GM18868 (cell line): ENCODE results near the gene FRMPD1.

ENCODE experiments used
- ATAC-seq: cut with Tn5 transposase; IDR thresholded peaks from one replicate; pipeline ENCODE4 v1.9.1; 2021; ENCODE audit warnings: mild to moderate bottlenecking, moderate library complexity; ENCODE audit not compliant: unreplicated experiment

Gene FRMPD1

DNA sequence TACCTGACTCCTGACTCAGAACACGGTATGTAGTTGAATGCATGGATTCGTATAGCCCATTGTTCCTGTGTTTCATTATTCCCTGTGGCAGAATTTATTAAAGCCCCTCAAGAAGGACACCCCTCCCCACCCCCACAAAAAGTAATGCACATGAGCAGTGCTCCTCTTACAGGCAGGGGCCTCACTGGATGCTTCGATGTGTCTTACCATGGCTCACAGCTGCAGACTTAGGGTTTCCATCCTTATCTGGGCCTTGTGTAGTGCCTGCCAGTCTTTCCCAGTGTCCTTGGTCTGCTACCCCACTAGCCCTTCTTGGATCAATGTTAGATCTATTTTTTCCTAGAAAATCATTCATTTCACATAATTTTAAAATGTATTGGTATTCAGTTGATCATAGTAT is 119.2 kb downstream of the FRMPD1 start:
- ATAC-seq: no peak

DNA sequence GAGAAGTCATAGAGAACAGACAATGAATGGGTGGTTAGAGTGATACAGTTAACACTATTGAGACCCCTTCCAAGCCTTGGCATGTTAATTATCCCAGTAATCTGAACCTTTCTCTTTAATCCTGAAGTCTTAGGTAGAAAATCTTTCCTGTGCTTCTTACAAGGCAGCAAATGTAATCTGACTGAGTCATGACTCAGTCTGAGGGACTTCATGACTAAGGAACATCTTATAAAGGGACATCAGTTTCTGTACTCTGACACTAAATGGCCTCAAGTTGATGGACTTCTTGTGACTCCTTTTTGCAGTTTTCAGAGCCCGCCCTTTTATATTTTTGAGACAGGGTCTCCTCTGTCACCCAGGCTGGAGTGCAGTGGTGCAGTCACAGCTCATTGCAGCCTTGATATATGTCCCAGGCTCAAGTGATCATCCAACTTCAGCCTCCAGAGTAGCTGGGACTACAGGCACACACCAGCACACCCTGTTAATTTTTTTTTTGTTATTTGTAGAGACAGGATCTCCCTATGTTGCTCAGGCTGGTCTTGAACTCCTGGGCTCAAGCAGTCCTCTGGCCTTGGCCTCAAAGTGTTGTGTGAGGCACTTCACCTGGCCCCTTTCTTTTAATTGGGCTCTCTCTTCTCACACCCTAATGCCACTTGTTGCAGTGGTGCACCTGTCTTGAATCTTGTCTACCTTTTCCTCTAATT is 124.6 kb downstream of the FRMPD1 start:
- ATAC-seq: no peak

DNA sequence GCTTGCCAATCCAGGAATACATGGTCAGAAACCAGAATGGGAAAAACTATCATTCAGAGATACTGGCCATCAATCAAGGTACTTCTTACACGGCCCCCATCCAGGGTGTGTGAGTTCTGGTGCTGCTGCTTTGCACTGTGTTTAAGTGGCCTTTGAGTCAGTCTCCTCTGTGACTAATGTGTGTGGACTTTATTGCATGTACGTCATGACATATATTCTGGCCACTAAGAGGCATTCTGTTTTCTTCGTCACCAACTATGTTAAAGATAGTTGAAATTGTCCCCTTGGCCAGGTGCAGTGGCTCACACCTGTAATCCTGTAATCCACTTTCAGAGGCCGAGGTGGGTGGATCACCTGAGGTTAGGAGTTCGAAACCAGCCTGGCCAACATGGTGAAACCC is 125.6 kb downstream of the FRMPD1 start:
- no peak for ATAC-seq

DNA sequence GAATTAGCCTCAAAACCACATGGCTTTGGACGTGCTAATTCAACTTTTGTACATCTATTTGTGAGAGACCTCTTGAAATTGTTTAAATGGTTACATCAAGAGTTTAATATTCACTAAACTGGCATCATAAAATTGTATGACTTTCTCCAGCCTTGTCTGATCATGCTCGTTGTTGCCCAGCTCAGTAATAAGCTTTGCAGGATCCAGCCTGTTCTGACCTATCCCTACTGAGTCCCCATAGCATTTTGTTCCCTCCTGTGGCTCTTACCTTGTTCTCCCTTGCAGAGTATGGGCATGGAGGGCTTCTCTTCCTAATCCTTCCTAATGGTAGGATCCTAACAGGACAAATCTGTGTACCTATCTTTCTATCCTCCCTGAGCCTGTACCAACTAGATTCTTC is 127.8 kb downstream of the FRMPD1 start:
- ATAC-seq: no peak

DNA sequence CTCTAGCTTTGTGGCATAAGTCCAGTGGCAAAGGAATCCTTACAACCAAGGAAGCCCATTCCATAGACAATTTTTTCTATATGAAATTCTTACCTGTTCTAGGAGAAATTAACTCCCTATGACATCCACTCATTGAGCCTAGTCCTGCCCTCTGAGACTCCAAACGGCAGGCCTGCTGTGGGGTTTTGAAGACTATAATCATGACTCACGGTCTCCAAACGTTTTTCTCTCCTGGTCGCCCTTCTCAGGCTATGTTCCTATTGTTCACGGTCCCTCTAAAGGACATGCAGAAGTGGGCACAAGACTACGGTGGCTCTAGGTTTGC is 133.5 kb downstream of the FRMPD1 start:
- ATAC-seq: no peak

DNA sequence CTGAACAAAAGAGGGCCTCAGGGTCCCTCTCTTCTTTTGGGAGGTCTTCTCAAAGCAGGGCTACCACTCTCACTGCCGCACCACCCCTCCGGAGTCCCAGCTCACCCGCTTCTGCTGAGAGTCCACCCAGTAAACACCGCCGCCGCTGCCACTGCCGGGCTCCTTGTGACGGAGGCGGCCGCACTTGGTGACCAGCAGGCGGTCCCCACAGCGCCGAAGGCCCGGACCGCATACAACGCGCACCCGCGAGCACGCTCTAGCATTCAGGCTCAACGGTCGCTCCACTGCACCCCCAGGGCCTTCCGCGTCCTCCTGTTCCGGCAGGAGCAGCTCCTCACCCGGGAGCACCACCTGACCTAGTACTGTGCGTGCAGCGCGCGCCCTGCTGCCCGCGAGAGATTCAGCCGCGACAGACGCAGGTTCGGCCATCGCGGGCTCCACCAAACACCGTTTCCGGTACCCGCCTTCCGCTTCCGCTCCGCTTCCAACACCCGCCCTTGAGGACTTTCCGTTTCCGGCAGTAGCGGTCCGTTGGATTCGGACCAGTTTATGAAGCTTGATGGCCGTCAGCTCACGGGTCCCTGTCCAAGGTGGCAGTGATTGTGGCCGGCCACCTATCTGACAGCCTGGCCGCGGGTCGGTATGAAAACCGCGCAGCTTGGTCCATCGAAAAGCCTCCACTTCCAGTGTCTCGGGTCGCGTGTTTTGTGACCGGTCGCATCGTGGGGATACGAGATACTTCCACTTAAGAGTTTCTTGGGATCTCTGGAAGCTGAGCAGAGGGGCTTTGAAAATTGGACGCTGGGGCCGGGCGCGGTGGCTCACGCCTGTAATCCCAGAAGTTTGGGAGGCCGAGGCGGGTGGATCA is 134.1 kb downstream of the FRMPD1 start, which contains the start of gene EXOSC3:
EXOSC3 (minus strand) TSS at position 449 of the 868 bp plus-strand sequence; CDS start at position 429, 20 bp downstream.
- peak; percentile 93 for ATAC-seq

DNA sequence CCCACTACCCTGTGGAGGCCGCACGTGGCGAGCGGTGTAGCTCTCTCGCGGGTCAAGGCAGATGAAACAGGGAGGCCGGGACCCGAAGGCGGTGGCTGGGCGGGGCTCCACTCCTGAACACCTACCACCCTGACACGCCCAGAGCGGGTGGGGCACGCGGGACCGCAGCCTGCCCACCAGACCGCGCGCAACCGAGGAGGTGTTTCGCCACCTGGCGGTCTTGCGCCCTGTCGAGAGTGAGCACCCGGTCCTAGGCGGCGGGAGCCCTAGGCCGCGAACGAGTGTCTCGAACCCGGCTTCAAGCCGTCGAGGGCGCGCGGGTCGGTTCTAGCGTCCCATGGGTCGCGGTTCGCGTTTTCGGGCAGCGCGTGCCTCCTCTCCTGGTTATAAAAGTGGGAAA is 136.3 kb downstream of the FRMPD1 start:
- ATAC-seq: no peak

DNA sequence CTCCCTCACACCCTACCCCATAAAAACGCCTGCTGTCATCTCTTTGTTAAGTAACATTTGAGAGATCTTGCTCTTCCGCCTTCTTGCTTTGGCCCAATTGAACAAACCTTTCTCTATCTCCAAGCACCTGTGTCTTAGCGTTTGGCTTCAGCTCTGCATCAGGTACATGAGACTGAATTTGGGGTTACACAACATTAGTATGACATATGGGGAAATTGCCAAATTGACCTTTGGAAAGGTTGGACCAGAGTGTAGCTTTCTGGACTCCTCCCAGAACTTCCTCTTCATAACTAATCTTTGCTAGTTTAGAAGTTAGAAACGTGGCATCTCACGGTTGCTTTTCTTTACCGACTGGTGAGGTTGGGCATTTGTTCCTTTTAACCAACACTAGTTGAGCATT is 137.6 kb downstream of the FRMPD1 start:
- no peak for ATAC-seq

DNA sequence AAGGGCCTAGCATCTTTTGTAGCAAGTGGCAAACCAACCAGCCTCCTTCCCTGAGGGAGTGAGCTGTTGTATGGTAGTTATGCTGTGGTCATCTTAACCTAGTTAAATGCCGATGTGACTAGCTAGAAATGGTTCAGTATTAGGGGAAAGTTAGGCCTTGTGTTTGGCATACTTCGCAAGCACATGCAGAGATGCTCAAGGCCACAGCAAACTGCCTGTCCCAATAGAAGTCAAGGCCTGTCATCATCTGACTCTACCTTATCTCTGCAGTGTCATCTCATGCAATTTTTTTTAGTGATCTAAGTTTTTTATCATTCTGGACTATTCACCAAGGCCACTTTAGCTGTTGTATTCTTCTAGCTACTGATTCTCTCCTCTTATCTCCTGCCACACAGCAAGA is 139.3 kb downstream of the FRMPD1 start:
- no peak for ATAC-seq

DNA sequence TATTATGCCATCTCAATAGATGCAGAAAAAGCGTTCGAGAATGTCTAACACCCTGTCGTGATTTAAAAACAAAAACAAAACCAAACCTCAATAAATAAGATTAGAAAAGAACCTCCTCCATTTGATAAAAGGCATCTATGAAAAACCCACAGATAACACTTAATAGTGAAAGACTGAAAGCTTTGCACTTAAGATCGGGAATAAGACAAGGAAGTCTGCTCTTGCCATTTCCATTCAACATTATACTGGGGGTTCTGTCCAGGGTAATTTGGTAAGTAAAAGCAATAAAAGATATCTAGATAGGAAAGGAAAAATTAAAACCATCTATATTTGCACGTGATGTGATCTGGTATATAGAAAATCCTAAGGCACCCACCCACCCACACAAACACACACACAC is 141.4 kb downstream of the FRMPD1 start:
- ATAC-seq: no peak

DNA sequence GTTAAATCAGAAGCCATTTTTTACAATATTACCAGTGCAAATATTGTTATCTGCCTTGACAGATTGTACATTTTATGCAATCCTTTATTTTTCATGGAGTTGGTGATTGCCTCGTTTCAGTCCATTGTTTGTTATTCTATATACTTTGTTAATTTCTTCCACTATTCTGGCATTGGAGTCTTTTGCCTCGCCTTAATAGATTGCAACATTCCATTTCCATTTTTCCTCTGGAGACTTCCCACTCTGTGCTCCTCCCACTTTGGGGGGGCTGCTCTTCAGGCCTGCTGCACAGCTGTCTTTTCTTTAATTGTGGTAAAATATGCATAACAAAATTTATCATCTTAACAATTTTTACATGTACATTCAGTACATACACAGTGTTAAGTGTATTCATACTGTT is 145.5 kb downstream of the FRMPD1 start:
- no peak for ATAC-seq
